IMR-90 (cell line): ENCODE results near the gene EIF4ENIF1. TPM values are rescaled to one million over a fixed set of nuclear protein-coding genes. Genes with fewer than 3 reads are reported as not detected.
"Not testable (repeated sequence)": the region's sequence is repeated elsewhere in the genome, so short reads cannot be mapped to it uniquely, and the experiment has no call there.

Experiments used
- ATAC-seq: fragments of 200-7000 bp; cut with Tn5 transposase; 2 replicates; pipeline ENCODE4 v1.9.1; 2020; ENCODE audit warnings: low read depth, mild to moderate bottlenecking, moderate library complexity
- BruUV-seq: library from RNA; stranded (reverse); fragments of 400-500 nt; replicated peaks from 2 replicates; lab custom pipeline; 2021; lab: Mats Ljungman, UMichigan
- CTCF ChIA-PET: fragments of 300-600 bp; formaldehyde crosslinking; extraction: SDS; loops from one replicate; lab custom pipeline; 2021; ENCODE audit warnings: antibody characterized with exemption; lab: Yijun Ruan, JAX
- POLR2A ChIA-PET: fragments of 300-600 bp; sonication (Branson Sonifier 250); formaldehyde crosslinking; loops from one replicate; lab custom pipeline; 2022; ENCODE audit warnings: antibody characterized with exemption; ENCODE audit not compliant: unreplicated experiment; lab: Charles Lee
- DNase-seq: peaks from one replicate; pipeline ENCODE4 v3.0.0; 2013
- H2AFZ ChIP-seq: replicated peaks from 2 replicates; pipeline ENCODE3; 2013; ENCODE audit warnings: low read length, mild to moderate bottlenecking; ENCODE audit not compliant: poor library complexity
- H2AK5ac ChIP-seq: 2 replicates; pipeline ENCODE4 v1.6.1; 2013; ENCODE audit warnings: low read depth, low read length, inconsistent platforms
- H2AK9ac ChIP-seq: replicated peaks from 2 replicates; pipeline ENCODE3; 2013; ENCODE audit warnings: mild to moderate bottlenecking, low read depth, low read length, moderate library complexity; ENCODE audit not compliant: poor library complexity
- H2BK120ac ChIP-seq: 2 replicates; pipeline ENCODE4 v1.6.1; 2013; ENCODE audit warnings: low read depth, low read length, inconsistent platforms
- H2BK15ac ChIP-seq: 3 replicates; pipeline ENCODE4 v1.6.1; 2013; ENCODE audit warnings: low read depth, low read length, inconsistent platforms
- H2BK20ac ChIP-seq: 2 replicates; pipeline ENCODE4 v1.6.1; 2013; ENCODE audit warnings: low read depth, mild to moderate bottlenecking, inconsistent platforms, low read length, moderate library complexity
- H2BK5ac ChIP-seq: 2 replicates; pipeline ENCODE4 v1.6.1; 2013; ENCODE audit warnings: mild to moderate bottlenecking, low read depth, low read length, inconsistent platforms; ENCODE audit not compliant: poor library complexity, severe bottlenecking
- H3K14ac ChIP-seq: replicated peaks from 2 replicates; pipeline ENCODE4 v1.6.1; 2013; ENCODE audit warnings: low read depth, low read length, inconsistent platforms
- H3K18ac ChIP-seq: 2 replicates; pipeline ENCODE4 v1.6.1; 2013; ENCODE audit warnings: low read depth, low read length, control low read depth
- H3K23ac ChIP-seq: 2 replicates; pipeline ENCODE4 v1.6.1; 2013; ENCODE audit warnings: low read depth, low read length, inconsistent platforms
- H3K27ac ChIP-seq: 2 replicates; pipeline ENCODE4 v1.5.1; 2013; ENCODE audit warnings: mild to moderate bottlenecking, control low read depth, low read length; ENCODE audit not compliant: insufficient read depth
- H3K27me3 ChIP-seq: 2 replicates; pipeline ENCODE4 v1.6.1; 2013; ENCODE audit warnings: low read length; ENCODE audit not compliant: control insufficient read depth, insufficient read depth
- H3K36me3 ChIP-seq: 2 replicates; pipeline ENCODE4 v1.6.1; 2013; ENCODE audit warnings: low read length, mixed read lengths; ENCODE audit not compliant: control insufficient read depth, insufficient read depth
- H3K4ac ChIP-seq: 2 replicates; pipeline ENCODE4 v1.6.1; 2013; ENCODE audit warnings: low read depth, low read length, inconsistent platforms
- H3K4me1 ChIP-seq: 2 replicates; pipeline ENCODE4 v1.6.1; 2013; ENCODE audit warnings: low read length, mixed read lengths; ENCODE audit not compliant: control insufficient read depth, insufficient read depth
- H3K4me2 ChIP-seq: 2 replicates; pipeline ENCODE4 v1.6.1; 2013; ENCODE audit warnings: low read depth, mild to moderate bottlenecking, control low read depth, low read length, moderate library complexity
- H3K4me3 ChIP-seq: 2 replicates; pipeline ENCODE4 v1.5.1; 2013; ENCODE audit warnings: low read depth, mild to moderate bottlenecking, control low read depth, low read length, moderate library complexity; ENCODE audit not compliant: insufficient read depth
- H3K56ac ChIP-seq: 2 replicates; pipeline ENCODE4 v1.6.1; 2013; ENCODE audit warnings: low read length, inconsistent platforms; ENCODE audit not compliant: insufficient read depth; ENCODE audit errors: extremely low read depth
- H3K79me1 ChIP-seq, 2 experiments: 2 replicates each; pipeline ENCODE4 v1.6.1; 2013; ENCODE audit warnings: low read length in 2 of 2, inconsistent platforms in 1 of 2, low read depth in 1 of 2
- H3K9ac ChIP-seq: 2 replicates; pipeline ENCODE4 v1.6.1; 2013; ENCODE audit warnings: low read depth, low read length, control low read depth
- H3K9me1 ChIP-seq: 2 replicates; pipeline ENCODE4 v1.6.1; 2013; ENCODE audit warnings: low read length, inconsistent platforms; ENCODE audit not compliant: insufficient read depth
- H3K9me3 ChIP-seq: 2 replicates; pipeline ENCODE4 v1.6.1; 2013; ENCODE audit warnings: low read length; ENCODE audit not compliant: control insufficient read depth, insufficient read depth
- H4K20me1 ChIP-seq: 2 replicates; pipeline ENCODE4 v1.6.1; 2013; ENCODE audit warnings: low read length, inconsistent platforms; ENCODE audit not compliant: insufficient read depth
- H4K5ac ChIP-seq: 2 replicates; pipeline ENCODE4 v1.6.1; 2013; ENCODE audit warnings: mild to moderate bottlenecking, low read depth, low read length, control low read depth
- H4K8ac ChIP-seq, 2 experiments: 2 replicates each; pipeline ENCODE4 v1.6.1; 2013; ENCODE audit warnings: low read depth in 2 of 2, low read length in 2 of 2, control low read depth in 1 of 2, inconsistent platforms in 1 of 2
- H4K91ac ChIP-seq: 2 replicates; pipeline ENCODE4 v1.6.1; 2013; ENCODE audit warnings: low read depth, low read length, inconsistent platforms; ENCODE audit not compliant: insufficient read depth
- WGBS, 2 experiments: methylation state at CpG; one replicate each; pipeline versions ENCODE4 v1.1.5 to v1.1.7; 2013; ENCODE audit warnings: missing lambda C conversion rate in 2 of 2; ENCODE audit not compliant: insufficient read length in 1 of 2; ENCODE audit errors: extremely low coverage in 2 of 2; 5-methylcytosine and 5-hydroxymethylcytosine counted together
- dilution Hi-C: fragments of 300-500 bp; cut with HindIII; formaldehyde crosslinking; loops from one replicate; pipeline ENCODE4 v1.14.3; 2018; ENCODE audit warnings: low sequenced_read_pairs; ENCODE audit not compliant: unreplicated experiment
- in situ Hi-C: fragments of 300-500 bp; cut with MboI; formaldehyde crosslinking; loops from 3 replicates; pipeline ENCODE4 v1.14.3; 2019; ENCODE audit warnings: low sequenced_read_pairs, inconsistent platforms, mixed read lengths
- intact Hi-C: fragments of 100-400 bp; cut with micrococcal nuclease; formaldehyde crosslinking; loops from 2 replicates; pipeline ENCODE4 v1.10.0; 2022
- polyA plus RNA-seq, 3 experiments: library from polyadenylated mRNA; depleted of rRNA; stranded (reverse); fragments of >200 nt; gene quantifications; 2 replicates each; pipeline ENCODE4 v1.2.3, GENCODE V29; 2012; ENCODE audit warnings: low replicate concordance in 1 of 3
- total RNA-seq: library from RNA; depleted of rRNA; stranded (reverse); fragments of >200 nt; gene quantifications from 2 replicates; pipeline ENCODE4 v1.2.3, GENCODE V29; 2012

The EIF4ENIF1 gene
- total and polyA plus RNA-seq, 2 of the 4 experiments (the other 2 are of a cell fraction) = 14.7 to 16.0 TPM

DNA sequence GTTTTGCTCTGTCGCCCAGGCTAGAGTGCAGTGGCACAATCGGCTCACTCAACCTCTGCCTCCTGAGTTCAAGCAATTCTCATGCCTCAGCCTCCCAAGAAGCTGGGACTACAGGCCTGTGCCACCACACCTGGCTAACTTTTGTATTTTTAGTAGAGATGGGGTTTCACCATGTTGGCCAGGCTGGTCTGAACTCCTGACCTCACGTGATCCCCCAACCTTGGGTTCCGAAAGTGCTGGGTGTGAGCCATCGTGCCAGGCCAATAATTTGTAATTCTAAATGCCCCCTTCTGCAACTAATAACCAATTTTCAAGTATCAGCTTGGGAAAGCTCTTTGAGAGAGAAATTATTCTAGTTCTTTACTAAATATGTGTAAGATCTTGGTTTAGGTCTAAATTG is 3.7 kb upstream of the EIF4ENIF1 start:
- in situ Hi-C loops, BruUV-seq: not testable (repeated sequence)

More for the DNA sequence above, 3.7 kb upstream of the EIF4ENIF1 start:
- H3K4me3 ChIP-seq, ATAC-seq, H3K36me3 ChIP-seq, H3K9me3 ChIP-seq, dilution Hi-C loops, POLR2A ChIA-PET, H2BK120ac ChIP-seq, H2AK5ac ChIP-seq, H4K20me1 ChIP-seq, H3K9ac ChIP-seq, H2AFZ ChIP-seq, H3K23ac ChIP-seq, H4K5ac ChIP-seq, H2BK5ac ChIP-seq, intact Hi-C loops, H3K14ac ChIP-seq, H3K4ac ChIP-seq, H3K27me3 ChIP-seq, H3K18ac ChIP-seq, H4K91ac ChIP-seq, H3K4me2 ChIP-seq, H2BK15ac ChIP-seq, DNase-seq, H3K56ac ChIP-seq, H2BK20ac ChIP-seq, H3K9me1 ChIP-seq, H2AK9ac ChIP-seq, CTCF ChIA-PET, H4K8ac ChIP-seq, H3K4me1 ChIP-seq, H3K27ac ChIP-seq: not testable (repeated sequence)
- H3K79me1 ChIP-seq = peaks cover 26 to 44% of the 10 kb centered on the region in 2 experiments
- no CpG with 5 or more reads among the region's 5 CpGs for WGBS, 2 experiments
